HG02840 (cell line): ENCODE measurements around the gene HS3ST5.

Experiments
- ATAC-seq: cut with Tn5 transposase; IDR thresholded peaks from one replicate; pipeline ENCODE4 v1.9.1; 2021; ENCODE audit warnings: mild to moderate bottlenecking, moderate library complexity, moderate number of reproducible peaks; ENCODE audit not compliant: unreplicated experiment, low FRiP score

Gene HS3ST5

GRCh38 chr6:114202389-114202788 lies 140.4 kb downstream of the HS3ST5 start:
- no peak for ATAC-seq

GRCh38 chr6:114200891-114201290 lies 141.9 kb downstream of the HS3ST5 start:
- ATAC-seq = no peak

- no peak for ATAC-seq
These were observed 147.0 kb downstream of the HS3ST5 start for GRCh38 chr6:114195631-114196403.

- no peak for ATAC-seq
These were observed 147.8 kb downstream of the HS3ST5 start for GRCh38 chr6:114195027-114195365.

GRCh38 chr6:114194362-114195026 lies 148.3 kb downstream of the HS3ST5 start:
- ATAC-seq = no peak

- no peak for ATAC-seq
These were observed 155.3 kb downstream of the HS3ST5 start for GRCh38 chr6:114187563-114187962.

GRCh38 chr6:114181664-114182063 lies 161.2 kb downstream of the HS3ST5 start:
- ATAC-seq = no peak

- ATAC-seq = no peak
These were observed 163.4 kb downstream of the HS3ST5 start for GRCh38 chr6:114179411-114179810.

GRCh38 chr6:114176726-114177125 lies 166.1 kb downstream of the HS3ST5 start:
- no peak for ATAC-seq

- ATAC-seq = no peak
These were observed 170.1 kb downstream of the HS3ST5 start for GRCh38 chr6:114172576-114173260.

- no peak for ATAC-seq
These were observed 171.3 kb downstream of the HS3ST5 start for GRCh38 chr6:114171473-114171872.

GRCh38 chr6:114170958-114171387 lies 171.8 kb downstream of the HS3ST5 start:
- no peak for ATAC-seq

GRCh38 chr6:114170372-114170771 lies 172.5 kb downstream of the HS3ST5 start:
- no peak for ATAC-seq

GRCh38 chr6:114169763-114170162 lies 173.1 kb downstream of the HS3ST5 start:
- ATAC-seq = no peak

GRCh38 chr6:114167583-114168576 lies 174.9 kb downstream of the HS3ST5 start:
- ATAC-seq = no peak

GRCh38 chr6:114164207-114164606 lies 178.6 kb downstream of the HS3ST5 start:
- no peak for ATAC-seq

GRCh38 chr6:114162691-114163347 lies 180.0 kb downstream of the HS3ST5 start:
- no peak for ATAC-seq

- ATAC-seq = no peak
These were observed 181.9 kb downstream of the HS3ST5 start for GRCh38 chr6:114160881-114161280.

GRCh38 chr6:114159727-114160126 lies 183.1 kb downstream of the HS3ST5 start:
- ATAC-seq = no peak
